Right renal pelvis (tissue), 4 donors: Measurements from ENCODE around the gene PRND. TPM values are rescaled to one million over a fixed set of nuclear protein-coding genes. Genes with fewer than 3 reads are reported as not detected.
"Not testable (repeated sequence)": the region's sequence is repeated elsewhere in the genome, so short reads cannot be mapped to it uniquely, and the experiment has no call there.

Source experiments
- DNase-seq, 4 donors: peaks; one replicate each; pipeline ENCODE4 v3.0.0-alpha.2; 2013; ENCODE audit warnings: low read depth in 4 of 4, low spot score in 3 of 4, missing footprints in 1 of 4
- polyA plus RNA-seq, 4 donors: library from polyadenylated mRNA; unstranded; fragments of 120-200 nt; gene quantifications; one replicate each; pipeline ENCODE4 v1.2.1, GENCODE V29; 2013; ENCODE audit not compliant: insufficient read length in 4 of 4

The PRND gene
- polyA plus RNA-seq, 4 donors = 3.4 to 5.9 (median 4.9) TPM

DNA sequence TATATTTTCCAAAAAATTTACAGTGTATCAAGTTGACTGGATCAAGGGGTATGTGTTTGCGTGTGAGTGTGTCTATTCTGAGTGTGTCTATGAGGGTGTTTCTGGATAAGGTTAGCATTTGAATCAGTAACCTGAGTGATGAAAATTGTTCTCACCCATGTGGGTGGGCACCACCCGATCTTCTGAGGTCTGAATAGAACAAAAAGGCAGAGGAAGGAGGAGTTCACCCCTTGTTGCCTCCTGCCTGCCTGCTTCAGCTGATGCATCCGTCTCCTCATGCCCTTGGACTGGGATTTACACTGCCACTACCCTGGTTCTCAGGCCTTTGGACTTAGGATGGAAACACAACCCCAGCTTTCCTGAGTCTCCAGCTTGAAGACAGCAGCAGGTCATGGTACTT, 13.7 kb upstream of the PRND start:
- no peak for DNase-seq

DNA sequence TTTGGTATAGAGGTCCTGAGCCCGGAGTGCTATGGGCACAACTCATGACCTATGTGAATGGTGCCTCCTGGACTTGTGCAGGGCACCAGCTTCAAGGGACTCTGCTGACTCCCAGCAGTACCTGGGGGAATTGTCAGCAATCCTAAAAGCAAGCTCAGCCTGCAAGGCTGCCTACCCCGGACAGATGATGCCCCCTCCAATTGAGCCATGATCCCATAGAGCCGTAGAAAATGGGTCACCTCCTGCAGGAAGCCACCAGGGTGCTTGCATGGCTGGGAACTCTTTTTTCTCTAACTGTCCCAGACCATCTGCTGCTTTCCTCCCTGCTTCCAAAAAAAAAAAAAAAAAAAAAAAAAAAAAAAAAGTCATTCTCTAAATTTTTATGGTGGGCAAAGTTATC, 12.9 kb upstream of the PRND start:
- DNase-seq = no peak

DNA sequence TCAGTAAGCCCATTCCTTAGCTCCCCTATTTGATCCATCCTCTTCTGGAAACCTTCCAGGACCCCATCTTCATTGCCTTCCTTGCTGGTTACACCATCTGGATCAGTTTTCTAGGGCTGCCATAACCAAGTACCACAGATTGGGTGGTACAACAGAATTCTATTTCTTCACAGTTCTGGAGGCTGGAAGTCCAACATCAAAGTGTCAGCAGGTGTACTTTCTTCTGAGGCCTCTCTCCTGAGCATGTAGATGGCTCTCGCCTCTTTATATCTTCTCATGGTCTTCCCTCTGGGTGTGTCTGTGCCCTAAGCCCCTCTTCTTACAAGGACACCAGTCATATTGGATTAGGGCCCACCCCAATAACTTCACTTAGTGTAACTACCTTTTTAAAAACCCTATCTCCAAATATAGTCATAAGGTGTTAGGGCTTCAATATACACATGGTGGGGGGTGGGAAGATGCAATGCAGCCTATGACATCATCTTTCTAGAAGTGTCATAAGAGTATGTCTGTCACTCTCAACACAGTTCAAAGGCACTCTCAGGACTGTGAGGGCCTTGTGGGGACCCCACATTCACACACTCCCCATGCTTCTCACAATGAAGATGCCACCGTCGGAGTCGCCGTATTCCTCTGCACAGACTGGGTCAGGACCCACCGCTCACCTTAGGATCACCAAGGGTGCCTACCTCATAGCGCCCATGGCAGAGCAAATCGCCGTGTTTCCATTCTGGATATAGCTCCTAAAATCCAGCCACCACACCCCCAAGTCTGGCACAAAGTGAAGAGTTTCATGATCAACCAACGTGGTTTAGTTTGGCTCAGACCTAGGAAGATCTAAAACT, 12.2 kb upstream of the PRND start:
- no peak for DNase-seq

DNA sequence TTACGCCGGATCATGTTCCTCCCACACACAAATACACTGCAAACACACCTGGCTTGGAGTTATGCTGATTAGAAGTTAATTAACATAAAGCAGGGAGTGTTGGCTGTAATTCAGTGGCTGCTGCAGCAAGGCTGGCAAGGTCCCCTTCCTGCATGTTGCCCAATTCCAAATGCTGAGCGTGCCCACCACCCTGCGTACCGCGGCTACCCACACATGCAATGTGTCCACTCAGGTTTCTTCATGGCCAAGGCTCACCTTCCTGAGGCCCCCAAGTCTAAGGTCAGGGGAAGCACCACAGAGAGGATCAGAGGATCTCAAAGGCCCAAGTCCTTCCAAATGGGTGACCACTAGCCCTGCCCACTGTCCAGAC, 11.6 kb upstream of the PRND start:
- DNase-seq = no peak

DNA sequence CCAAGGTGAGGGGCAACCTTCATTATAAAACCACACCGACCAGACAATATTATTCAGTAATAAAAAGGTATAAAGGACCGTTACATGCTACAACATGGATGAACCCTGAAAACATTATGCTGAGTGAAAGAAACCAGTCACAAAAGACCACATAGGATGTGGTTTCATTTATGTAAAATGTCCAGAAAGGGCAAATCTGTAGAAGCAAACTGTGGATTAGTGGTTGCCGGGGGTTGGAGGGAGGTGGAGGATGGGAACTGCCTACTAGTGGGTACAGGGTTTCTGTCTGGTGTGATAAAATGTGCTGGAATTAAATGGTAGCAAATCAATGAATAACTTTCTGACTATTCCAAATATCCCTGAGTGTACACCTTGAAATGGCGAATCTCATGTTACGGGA, 10.2 kb upstream of the PRND start:
- DNase-seq = no peak

DNA sequence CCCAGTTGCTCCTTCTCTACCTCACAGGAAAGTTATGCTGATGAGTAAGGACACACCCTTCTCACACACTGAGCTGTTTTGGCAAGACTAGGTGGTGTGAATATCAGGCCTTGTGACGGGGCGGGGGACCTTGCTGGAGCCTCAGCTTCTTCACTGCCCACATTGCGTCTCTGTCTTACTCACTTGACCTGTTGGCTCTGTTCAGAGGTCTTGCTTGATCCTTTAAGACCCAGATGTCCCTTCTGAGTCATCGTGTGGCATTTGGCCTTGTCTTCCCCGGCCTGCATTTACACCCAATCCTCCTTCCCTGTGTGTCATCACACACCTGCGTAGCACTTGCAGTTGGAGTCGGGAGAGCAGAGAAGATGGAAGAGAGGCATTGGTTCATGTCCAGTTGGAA, 8.3 kb upstream of the PRND start:
- no peak for DNase-seq

DNA sequence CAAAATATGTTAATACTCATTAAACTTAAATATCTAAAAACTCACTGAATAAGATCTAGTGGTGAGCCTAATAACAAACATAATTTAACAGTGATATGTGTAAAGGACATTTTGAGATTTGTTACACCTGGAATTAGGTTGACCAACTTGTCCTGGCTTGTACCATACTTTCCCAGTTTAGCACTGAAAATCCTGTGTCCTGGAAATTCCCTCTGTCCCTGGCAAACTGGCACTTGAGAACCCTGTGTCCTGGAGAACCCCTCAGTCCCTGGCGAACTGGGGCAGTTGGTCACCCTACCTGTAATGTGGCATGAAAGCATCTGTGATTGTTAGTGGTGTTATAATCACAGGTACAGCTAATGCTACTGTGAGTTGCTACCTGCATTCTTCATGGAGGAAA, 6.9 kb upstream of the PRND start:
- DNase-seq = no peak

DNA sequence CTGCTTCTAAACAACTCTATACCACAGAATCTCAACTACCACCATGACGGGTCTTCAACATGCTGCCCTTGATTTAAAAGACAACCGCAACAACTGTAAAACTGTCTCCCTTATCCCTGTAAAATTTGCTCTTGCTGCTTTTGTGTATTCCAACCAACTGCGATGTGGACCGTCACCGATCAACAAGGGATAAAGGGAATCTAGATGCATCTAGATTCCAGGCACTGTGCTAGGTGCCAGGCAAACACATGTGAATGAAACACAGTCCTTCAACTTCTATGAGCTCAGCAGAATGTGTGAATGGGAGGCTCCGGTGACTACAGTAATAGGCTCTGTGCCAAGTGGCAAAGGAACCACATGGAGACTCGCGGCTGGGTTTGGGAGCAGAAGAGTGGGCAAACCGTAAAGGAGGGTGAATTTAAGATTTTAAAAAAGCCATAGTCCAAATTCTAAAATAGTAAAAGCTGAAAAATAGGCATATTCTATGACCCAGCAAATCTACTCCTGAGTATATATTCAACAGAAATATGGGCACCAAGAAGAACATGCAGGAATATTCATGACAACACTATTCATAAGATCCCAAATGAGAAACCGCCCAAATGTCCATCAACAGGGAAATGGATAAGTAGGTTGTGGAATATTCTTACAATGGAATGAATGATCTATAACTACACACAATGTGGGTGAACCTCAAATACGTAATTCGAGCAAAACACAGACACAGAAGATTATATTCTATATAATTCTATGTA, 3.7 kb upstream of the PRND start:
- no peak for DNase-seq

DNA sequence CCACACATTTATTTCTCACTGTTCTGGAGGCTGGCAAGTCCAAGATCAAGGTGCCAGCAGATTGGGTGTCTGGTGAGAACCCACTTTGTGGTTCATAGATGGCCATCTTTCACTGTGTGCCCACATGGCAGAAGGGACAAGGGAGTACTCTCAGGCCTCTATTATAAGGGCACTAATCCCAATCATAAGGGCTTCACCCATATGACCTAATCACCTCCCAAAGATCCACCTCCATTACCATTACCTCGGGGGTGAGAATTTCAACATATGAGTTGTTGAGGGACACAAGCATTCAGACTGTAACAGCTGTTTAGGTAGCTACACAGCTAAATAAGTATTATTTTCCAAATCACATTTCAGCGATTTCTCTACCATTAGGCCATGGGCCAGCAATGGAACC, 2.5 kb upstream of the PRND start:
- no peak for DNase-seq

DNA sequence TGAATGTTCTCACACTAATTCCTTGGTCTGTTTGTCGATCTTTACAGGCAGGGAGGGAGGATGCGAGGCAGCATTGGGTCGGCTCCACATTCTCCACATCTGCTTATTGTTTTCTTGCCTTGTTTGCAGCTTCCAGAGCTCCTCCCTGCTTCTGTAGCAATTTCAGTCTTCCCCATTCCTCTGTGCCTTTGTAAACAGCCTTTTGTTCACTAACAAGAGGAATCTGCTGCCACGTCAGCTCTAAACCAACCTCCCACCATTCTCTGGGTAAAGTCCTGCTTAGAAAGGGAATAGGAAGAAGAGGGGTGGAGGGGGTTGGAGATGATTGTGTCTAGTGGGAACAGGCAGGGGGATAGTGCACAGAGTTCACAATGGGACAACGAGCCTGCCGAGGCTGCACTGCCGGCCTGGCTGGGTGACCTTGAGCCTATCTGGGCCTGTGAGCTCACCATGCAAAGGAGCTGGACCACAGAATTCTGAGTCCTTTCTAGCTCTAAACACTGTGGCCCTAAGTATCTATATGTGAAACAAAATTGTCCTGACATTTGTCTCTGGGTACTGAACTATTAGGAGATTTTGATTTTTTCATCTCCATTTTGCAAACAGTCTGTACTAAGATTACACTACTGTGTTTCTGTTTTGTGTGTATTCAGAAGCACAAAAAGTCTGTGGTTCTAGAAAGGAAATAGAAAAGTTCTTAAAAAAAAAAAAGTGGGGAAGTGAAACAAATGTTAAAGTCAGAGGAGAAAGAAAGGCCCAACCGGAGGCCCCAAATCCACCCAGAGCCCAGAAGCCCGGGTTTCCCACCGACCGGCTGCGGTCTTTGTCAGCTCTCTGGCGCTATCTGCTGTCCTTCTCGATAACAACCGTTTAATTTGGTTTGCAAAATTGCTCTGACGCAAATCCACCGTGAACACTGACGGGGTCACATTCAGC, 1.4 kb upstream of the PRND start:
- DNase-seq = peak; percentile 48 to 57 (median 51)

DNA sequence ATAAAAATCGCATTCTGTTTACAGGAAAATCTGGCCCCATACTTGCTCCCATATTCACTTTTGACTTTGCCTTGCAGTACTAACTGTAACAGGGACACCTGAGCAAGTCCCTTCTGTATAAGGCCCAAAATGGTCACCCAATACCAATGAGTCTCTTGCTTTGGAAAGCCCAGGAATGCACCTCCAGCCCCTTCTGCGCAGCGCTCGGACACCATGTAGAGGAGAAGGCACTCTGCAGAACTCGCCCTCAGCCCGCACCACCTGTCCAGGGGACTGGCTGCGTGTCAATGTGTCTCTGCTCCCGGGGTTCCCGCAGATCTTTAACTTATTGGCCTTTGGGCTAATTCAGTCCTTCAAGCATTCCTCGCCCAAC, 746 bp upstream of the PRND start:
- DNase-seq = no peak

DNA sequence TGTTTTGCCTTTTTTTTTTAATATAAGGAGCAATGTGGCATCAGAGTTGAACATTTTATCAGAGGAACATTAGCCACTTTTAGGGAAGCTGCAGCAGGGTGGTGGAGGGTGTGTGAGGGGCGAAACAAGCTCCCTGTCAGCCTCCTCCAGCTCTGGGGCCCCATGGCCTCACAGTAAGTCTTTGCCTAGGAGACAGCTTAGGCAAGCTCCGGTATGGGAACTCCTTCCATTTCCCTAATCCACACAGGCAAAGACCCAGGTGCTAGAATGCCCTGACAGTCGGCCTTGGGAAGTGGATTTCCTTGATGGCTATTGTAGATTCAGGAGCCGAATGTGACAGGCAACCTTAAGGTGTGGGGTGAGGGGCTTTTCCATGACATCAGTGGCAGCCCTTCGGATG, 862 bp downstream of the PRND start:
- no peak for DNase-seq

DNA sequence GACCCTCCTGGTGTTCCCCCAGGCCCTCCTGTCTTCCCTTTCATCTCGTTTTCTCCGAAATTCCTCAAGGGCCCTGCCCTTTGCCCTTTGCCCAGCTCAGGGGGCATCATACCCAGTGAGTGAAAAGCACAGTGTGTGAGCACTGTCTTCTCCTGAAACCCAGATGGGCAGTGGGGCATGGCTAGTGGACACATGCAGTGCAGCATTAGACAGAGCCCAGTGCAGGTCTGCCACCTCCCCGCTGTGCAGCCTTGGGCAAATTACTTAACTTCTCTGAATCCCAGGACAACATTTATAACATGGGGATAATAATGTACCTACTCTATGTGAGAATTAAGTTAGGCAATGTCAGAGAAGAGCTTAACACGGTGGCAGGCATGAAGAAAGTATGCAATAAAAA, 1.3 kb downstream of the PRND start:
- DNase-seq = no peak

DNA sequence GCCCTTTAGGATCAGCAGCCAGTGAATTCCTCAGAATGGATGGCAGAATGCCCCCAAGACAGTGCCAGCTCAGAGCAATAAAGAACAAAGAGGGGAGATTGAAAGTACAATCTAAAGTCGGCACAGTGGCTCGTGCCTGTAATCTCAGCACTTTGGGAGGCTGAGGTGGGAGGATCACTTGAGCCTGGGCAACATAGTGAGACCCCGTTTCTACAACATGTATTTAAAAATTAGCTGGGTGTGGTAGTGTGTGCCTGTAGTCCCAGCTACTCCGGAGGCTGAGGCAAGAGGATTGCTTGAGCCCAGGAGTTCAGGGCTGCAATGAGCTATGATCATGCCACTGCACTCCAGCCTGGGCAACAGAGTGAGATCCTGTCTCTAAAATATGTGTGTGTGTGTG, 1.8 kb downstream of the PRND start:
- not testable (repeated sequence) for DNase-seq

DNA sequence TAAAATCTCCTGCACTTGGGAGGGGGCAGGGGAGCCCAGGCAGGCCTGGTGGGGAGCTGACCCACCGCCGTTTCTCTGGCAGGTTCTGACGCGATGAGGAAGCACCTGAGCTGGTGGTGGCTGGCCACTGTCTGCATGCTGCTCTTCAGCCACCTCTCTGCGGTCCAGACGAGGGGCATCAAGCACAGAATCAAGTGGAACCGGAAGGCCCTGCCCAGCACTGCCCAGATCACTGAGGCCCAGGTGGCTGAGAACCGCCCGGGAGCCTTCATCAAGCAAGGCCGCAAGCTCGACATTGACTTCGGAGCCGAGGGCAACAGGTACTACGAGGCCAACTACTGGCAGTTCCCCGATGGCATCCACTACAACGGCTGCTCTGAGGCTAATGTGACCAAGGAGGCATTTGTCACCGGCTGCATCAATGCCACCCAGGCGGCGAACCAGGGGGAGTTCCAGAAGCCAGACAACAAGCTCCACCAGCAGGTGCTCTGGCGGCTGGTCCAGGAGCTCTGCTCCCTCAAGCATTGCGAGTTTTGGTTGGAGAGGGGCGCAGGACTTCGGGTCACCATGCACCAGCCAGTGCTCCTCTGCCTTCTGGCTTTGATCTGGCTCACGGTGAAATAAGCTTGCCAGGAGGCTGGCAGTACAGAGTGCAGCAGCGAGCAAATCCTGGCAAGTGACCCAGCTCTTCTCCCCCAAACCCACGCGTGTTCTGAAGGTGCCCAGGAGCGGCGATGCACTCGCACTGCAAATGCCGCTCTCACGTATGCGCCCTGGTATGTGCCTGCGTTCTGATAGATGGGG, 3.0 kb downstream of the PRND start:
- no peak for DNase-seq

DNA sequence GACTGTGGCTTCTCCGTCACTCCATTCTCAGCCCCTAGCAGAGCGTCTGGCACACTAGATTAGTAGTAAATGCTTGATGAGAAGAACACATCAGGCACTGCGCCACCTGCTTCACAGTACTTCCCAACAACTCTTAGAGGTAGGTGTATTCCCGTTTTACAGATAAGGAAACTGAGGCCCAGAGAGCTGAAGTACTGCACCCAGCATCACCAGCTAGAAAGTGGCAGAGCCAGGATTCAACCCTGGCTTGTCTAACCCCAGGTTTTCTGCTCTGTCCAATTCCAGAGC, 3.5 kb downstream of the PRND start:
- DNase-seq = no peak

DNA sequence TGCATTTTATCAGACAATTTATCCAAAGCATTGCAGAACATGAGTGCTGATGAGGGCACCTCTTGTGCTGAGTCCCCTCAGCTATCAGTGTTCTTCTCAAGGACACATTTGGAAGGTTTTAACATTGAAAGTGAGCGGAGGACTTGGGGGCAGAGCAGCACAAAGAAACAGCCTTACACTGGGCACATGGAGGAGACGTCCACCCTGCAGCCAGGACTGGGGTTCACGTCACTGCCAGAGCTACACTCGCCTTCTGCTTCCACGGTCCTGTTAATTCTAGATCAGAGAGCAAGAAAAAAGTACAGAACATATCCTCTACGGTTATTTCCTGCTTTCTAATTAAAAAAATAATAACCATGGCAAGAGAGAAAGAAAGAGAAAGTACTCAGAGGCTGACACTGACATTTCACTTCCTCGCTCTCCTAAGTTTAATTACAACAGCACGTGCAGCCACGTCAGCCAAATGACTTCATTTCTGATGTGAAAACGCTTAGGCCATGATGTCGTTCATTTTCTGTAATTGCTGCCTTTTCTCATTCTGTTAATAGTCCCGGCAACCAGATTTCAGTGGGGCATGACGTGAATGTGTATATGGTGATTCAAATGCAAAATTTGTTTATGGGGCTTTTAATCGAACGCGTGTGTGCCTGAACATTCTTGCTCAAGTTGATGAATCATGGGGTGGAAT, 5.1 kb downstream of the PRND start:
- no peak for DNase-seq

DNA sequence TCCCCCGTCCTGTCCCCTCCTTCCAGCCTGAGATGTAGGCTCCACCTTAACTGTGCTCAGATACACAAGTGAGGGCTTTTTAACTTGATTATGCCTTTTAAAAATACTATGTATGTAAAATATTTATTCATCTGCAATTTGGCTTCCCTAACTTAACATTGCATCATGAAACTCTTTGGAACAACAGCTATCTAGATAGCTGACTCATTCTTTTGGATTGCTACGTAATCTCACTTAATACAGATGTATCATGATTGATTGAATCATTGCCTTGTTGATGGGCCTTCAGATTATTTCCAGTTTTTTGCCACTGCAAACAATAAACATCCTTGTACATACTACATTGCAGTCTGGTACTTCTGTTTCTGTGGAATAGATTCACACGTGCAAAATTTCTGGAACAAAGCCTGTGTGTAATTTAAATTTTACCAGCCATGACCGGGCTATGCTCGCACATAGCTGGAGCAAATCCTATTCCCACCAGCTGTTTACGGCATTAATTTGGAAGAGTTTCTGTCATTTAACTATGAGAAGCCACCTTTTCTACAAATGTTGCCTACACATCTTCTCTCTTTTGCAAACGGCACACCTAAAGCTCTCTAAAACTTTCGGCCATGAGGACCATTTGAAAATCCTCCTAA, 6.5 kb downstream of the PRND start:
- DNase-seq = no peak

DNA sequence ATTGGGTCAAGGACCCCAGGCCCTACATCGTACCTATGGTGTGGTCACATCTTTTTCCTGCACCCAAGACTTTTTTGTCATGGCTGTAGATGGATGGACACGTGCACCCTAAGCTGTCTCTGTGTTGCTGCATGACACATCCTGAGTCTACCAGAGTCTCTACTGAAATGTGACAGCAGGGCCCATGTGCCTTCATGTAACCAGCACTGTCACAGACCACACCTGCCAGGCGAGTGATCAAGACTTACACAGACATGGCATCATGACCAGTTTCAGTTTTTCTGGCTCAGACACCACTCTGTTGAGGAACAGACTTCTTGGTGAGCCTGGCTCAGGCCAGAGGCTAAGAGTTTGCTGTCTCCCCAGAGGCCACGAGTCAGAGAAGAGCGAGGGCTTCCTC, 7.6 kb downstream of the PRND start:
- DNase-seq = no peak

DNA sequence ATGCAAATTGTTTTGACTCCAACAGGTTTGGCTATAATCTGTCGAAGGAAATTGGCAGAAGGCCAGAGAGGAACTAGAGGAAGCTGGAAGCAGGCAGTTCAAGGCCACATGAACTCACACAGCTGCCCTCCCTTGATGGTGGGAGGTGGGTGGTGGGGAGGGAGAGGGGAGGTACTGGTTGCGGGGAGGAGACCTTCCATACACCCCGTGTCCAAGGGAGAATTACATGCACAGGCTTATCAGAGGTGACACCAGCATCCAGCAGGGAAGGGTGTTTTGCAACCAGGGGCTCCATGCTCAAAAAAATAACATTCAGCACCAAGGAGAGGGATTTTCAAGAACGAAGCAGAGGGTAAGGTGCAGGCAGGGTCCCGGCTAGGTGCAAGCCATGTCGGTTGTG, 9.1 kb downstream of the PRND start:
- peak in 1 of 4 donors; percentile 7 for DNase-seq
